GM18861 (cell line): ENCODE measurements around the gene TMEM191B.
"Not testable (repeated sequence)": the region's sequence is repeated elsewhere in the genome, so short reads cannot be mapped to it uniquely, and the experiment has no call there.

Experiments used
- ATAC-seq: cut with Tn5 transposase; IDR thresholded peaks from one replicate; pipeline ENCODE4 v1.9.1; 2021; ENCODE audit not compliant: unreplicated experiment

TMEM191B gene

GRCh38 chr22:18554280-18555256 lies 27.0 kb downstream of the TMEM191B start:
- not testable (repeated sequence) for ATAC-seq

GRCh38 chr22:18558516-18558915 lies 30.9 kb downstream of the TMEM191B start:
- ATAC-seq = not testable (repeated sequence)

- not testable (repeated sequence) for ATAC-seq
Measured at GRCh38 chr22:18558939-18559338, 31.3 kb downstream of the TMEM191B start.

GRCh38 chr22:18560099-18560974 lies 32.7 kb downstream of the TMEM191B start:
- ATAC-seq = not testable (repeated sequence)

GRCh38 chr22:18570509-18571246 lies 43.1 kb downstream of the TMEM191B start:
- not testable (repeated sequence) for ATAC-seq

- ATAC-seq = not testable (repeated sequence)
Measured at GRCh38 chr22:18573483-18574164, 46.0 kb downstream of the TMEM191B start.

GRCh38 chr22:18574555-18574954 lies 47.0 kb downstream of the TMEM191B start:
- ATAC-seq = not testable (repeated sequence)

GRCh38 chr22:18575686-18576085 lies 48.1 kb downstream of the TMEM191B start:
- ATAC-seq = not testable (repeated sequence)

- not testable (repeated sequence) for ATAC-seq
Measured at GRCh38 chr22:18577090-18577818, 49.7 kb downstream of the TMEM191B start.

GRCh38 chr22:18577847-18578246 lies 50.2 kb downstream of the TMEM191B start:
- ATAC-seq = not testable (repeated sequence)
